Femur (tissue), 1 donor: ENCODE results near the gene SH3D19.
"Not testable (repeated sequence)": the region's sequence is repeated elsewhere in the genome, so short reads cannot be mapped to it uniquely, and the experiment has no call there.

Source experiments
- DNase-seq: peaks from one replicate; pipeline ENCODE4 v3.0.0-alpha.2; 2017

SH3D19 gene

GRCh38 chr4:151143811-151144210 lies 181.6 kb downstream of the SH3D19 start:
- DNase-seq: no peak

GRCh38 chr4:151143162-151143561 lies 182.2 kb downstream of the SH3D19 start:
- no peak for DNase-seq

GRCh38 chr4:151142758-151143157 lies 182.6 kb downstream of the SH3D19 start:
- DNase-seq: no peak

- DNase-seq: no peak
Observed at GRCh38 chr4:151139814-151140213, 185.6 kb downstream of the SH3D19 start.

- DNase-seq: not testable (repeated sequence)
Observed at GRCh38 chr4:151136048-151136447, 189.4 kb downstream of the SH3D19 start.

GRCh38 chr4:151133311-151133710 lies 192.1 kb downstream of the SH3D19 start:
- no peak for DNase-seq

GRCh38 chr4:151129796-151130195 lies 195.6 kb downstream of the SH3D19 start:
- DNase-seq: no peak

- peak; percentile 74 for DNase-seq
Observed at GRCh38 chr4:151117371-151117962, 207.9 kb downstream of the SH3D19 start.

GRCh38 chr4:151114986-151115385 lies 210.4 kb downstream of the SH3D19 start:
- no peak for DNase-seq

GRCh38 chr4:151114338-151114737 lies 211.1 kb downstream of the SH3D19 start:
- no peak for DNase-seq

- no peak for DNase-seq
Observed at GRCh38 chr4:151110236-151110635, 215.2 kb downstream of the SH3D19 start.

GRCh38 chr4:151107063-151107462 lies 218.3 kb downstream of the SH3D19 start:
- no peak for DNase-seq

GRCh38 chr4:151105454-151106032 lies 219.9 kb downstream of the SH3D19 start:
- no peak for DNase-seq

GRCh38 chr4:151104621-151105020 lies 220.8 kb downstream of the SH3D19 start:
- no peak for DNase-seq

GRCh38 chr4:151103758-151104157 lies 221.6 kb downstream of the SH3D19 start:
- DNase-seq: no peak

GRCh38 chr4:151100531-151100930 lies 224.9 kb downstream of the SH3D19 start:
- no peak for DNase-seq

GRCh38 chr4:151099976-151100417 lies 225.4 kb downstream of the SH3D19 start:
- no peak for DNase-seq

GRCh38 chr4:151099229-151099975 lies 226.0 kb downstream of the SH3D19 start, which contains the start of gene RPS3A:
TSS of gene RPS3A (plus strand) at chr4:151099628. CDS start at chr4:151099653, 25 bp downstream.
- DNase-seq: peak; percentile 98

GRCh38 chr4:151098979-151099228 lies 226.5 kb downstream of the SH3D19 start:
- no peak for DNase-seq

- no peak for DNase-seq
Observed at GRCh38 chr4:151097759-151098158, 227.6 kb downstream of the SH3D19 start.

GRCh38 chr4:151095142-151095541 lies 230.3 kb downstream of the SH3D19 start:
- no peak for DNase-seq

- DNase-seq: no peak
Observed at GRCh38 chr4:151094290-151094751, 231.1 kb downstream of the SH3D19 start.

GRCh38 chr4:151093203-151093602 lies 232.2 kb downstream of the SH3D19 start:
- no peak for DNase-seq

GRCh38 chr4:151092488-151092887 lies 232.9 kb downstream of the SH3D19 start:
- no peak for DNase-seq
